H1 (cell line): ENCODE results near the gene NOC4L. TPM values are rescaled to one million over a fixed set of nuclear protein-coding genes. Genes with fewer than 3 reads are reported as not detected.

Experiments used
- CHD7 ChIP-seq: fragments of 300-600 bp; sonication (generic); IDR thresholded peaks from 2 replicates; pipeline ENCODE4 v1.7.1; 2012; ENCODE audit warnings: low read length, moderate library complexity, mild to moderate bottlenecking, inconsistent platforms; ENCODE audit not compliant: insufficient replicate concordance
- polyA plus RNA-seq, 7 experiments: library from polyadenylated mRNA; depleted of rRNA in 3 of 7; stranded (reverse) in 5 of 7; unstranded in 2 of 7; fragments of >200 nt in 5 of 7; fragments of 200-250 nt in 2 of 7; gene quantifications; 1 replicate in 5 of 7; 2 replicates in 1 of 7; 4 replicates in 1 of 7; pipeline versions ENCODE4 v1.2.1 to v1.2.3, GENCODE V29; 2011 to 2013; ENCODE audit warnings: missing spikeins in 2 of 7, mixed read lengths in 2 of 7
- total RNA-seq: library from RNA; stranded (reverse); fragmentation: NEBNext Ultra II Directional; extraction: Animal tissue kit (Norgen Biotek cat#: 25700); gene quantifications from 2 replicates; pipeline ENCODE4 v1.2.1, GENCODE V29; 2021

Gene NOC4L
- total and polyA plus RNA-seq, 2 of the 8 experiments (the other 6 are each of a cell fraction or from before 2014, with no cell fraction given): 26.8 to 40.3 TPM

DNA sequence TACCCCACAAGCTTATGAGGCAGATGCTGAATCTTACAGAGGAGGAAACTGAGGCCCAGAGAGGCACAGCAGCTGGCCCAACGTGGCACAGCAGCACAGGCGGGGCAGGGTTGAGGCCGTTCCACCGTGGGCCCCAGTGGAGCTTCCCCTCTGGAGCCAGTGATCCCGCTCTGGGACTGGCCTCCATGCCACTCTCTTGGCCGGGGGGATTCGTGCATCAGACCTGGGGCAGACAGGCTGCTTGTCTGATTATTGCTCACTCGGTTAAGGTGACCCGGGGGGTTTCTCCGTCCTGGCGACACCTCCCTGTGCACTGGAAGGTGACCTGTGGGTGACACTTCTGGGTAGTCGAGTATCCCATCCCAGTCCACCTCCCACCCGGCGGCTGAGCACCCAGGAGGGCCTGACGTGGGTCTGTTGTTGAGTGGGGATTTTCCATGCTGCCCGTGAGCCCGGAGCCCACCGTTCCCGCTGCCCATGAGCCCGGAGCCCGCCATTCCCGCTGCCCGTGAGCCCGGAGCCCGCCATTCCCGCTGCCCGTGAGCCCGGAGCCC, 27.8 kb downstream of the NOC4L start (continued):
- no peak for TF ChIP-seq CHD7
